ENCODE data around the gene DIAPH1.

- no peak for TF ChIP-seq CTCF (IDR thresholded peaks at IDR 0.05; ENCODE audit: low read depth, low read length)
- TF ChIP-seq, protein P1, sequence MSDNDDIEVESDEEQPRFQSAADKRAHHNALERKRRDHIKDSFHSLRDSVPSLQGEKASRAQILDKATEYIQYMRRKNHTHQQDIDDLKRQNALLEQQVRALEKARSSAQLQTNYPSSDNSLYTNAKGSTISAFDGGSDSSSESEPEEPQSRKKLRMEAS (IDR thresholded peaks at IDR 0.05; ENCODE audit: low read depth, low read length) = no peak
These were observed 93.1 kb downstream of the DIAPH1 start for GRCh38 chr5:141525653-141526052.
